ENCODE data around the gene SPC25. TPM values are rescaled to one million over a fixed set of nuclear protein-coding genes. Genes with fewer than 3 reads are reported as not detected.
A peak's percentile ranks its signal among the peaks of the same experiment; 100 is the strongest.
"Not testable (repeated sequence)": the region's sequence is repeated elsewhere in the genome, so short reads cannot be mapped to it uniquely, and the experiment has no call there.

Gene SPC25, protein sequence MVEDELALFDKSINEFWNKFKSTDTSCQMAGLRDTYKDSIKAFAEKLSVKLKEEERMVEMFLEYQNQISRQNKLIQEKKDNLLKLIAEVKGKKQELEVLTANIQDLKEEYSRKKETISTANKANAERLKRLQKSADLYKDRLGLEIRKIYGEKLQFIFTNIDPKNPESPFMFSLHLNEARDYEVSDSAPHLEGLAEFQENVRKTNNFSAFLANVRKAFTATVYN
- total RNA-seq (under 1 TPM in 1 of 2 donors, not detected in 1; 0.27 TPM), total RNA-seq (0.08 to 0.58 reads per million in 2 donors)

DNA sequence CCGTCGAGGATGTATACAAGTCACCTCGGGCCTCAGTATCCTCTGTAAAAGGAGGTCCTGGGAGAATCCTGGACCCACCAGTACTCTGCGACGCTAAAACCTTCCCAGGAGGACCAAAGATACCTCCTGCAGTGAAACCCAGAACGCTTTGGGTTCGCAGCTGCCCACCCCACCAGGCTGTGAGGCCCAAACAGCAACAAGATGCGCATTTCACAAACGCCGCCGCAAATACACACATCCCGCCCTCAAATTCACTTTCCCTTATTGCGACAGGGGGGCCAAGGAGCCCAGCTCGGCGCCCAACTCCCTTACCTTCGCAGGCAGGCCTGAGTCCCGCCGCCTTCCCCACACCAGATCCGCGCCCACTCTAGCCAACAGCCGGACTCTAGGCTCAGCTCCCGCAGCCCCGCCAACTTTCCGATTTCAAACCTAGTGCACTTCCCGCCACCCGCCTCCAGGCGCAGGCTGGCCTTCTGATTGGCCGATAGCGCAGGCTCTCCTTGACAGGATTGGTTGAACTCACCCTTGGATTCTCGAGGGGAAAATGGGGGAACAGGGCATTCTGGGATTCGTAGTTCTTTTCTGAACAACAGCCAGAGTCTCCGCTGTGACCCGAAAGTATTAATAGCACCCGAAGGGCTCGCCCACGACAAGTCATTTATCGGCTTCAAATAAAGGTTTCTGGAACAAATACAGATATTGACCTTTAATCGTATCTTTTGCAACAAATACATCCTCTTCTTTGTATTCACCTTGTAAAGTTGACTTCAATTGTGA, at the start of gene SPC25:
Gene SPC25 (minus strand): TSS at position 425 of the 777 bp plus-strand sequence. CDS start 911 bp downstream, outside the sequence.
- Mint-ChIP-seq H3K4me3 (peak within 1 kb of the TSS; percentile 100), H3K27me3 (no peaks in the 10 kb centered on the region), H3K27ac (peak within 1 kb of the TSS; percentile 83), H3K36me3 (ENCODE audit: low read depth) (peaks cover 2% of the 10 kb centered on the region), H3K4me1 (peaks cover 11% of the 10 kb centered on the region)
- peak; percentile 100 for ATAC-seq
- peak; percentile 72 to 82 (median 76) for DNase-seq
- H3K9me3 ChIP-seq (ENCODE audit: control insufficient read depth, low read length, poor library complexity, severe bottlenecking): no peaks in the 10 kb centered on the region

- H3K36me3 Mint-ChIP-seq (ENCODE audit: low read depth): no peaks in the 10 kb centered on the region
- H3K4me3 Mint-ChIP-seq: no peak overlapping the region
- no peak for DNase-seq
- no peaks in the 10 kb centered on the region for H3K9me3 ChIP-seq (ENCODE audit: control insufficient read depth, low read length, poor library complexity, severe bottlenecking)
- H3K27ac Mint-ChIP-seq: no peak overlapping the region
- H3K4me1 Mint-ChIP-seq: peaks cover 2% of the 10 kb centered on the region
- peaks cover 8% of the 10 kb centered on the region for H3K27me3 Mint-ChIP-seq
- no peak for ATAC-seq
Measured at GRCh38 chr2:168939918-168940317, 49.7 kb upstream of the SPC25 start.

DNA sequence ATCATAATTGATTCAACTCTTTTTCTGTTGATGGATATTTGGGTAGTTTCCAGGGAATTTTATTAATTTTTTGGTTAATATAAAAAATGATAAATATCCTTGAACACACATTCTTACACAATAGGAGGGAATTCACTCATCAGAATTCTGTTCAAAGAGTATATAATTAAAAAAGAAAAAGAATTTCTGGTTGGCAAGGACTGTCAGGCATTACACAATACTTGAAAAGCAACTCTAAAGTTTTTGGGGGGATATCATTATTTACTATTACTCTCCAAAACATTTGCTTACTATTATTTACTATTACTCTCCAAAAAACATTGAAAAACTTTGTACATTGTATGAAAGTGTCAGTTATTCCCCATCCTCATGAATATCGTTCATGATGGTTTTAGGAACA, 48.8 kb upstream of the SPC25 start:
- Mint-ChIP-seq H3K4me3 (no peak overlapping the region), H3K36me3 (ENCODE audit: low read depth) (no peaks in the 10 kb centered on the region), H3K27me3 (peaks cover 10% of the 10 kb centered on the region), H3K27ac (no peak overlapping the region), H3K4me1 (peaks cover 2% of the 10 kb centered on the region)
- no peak for DNase-seq
- no peaks in the 10 kb centered on the region for H3K9me3 ChIP-seq (ENCODE audit: control insufficient read depth, low read length, poor library complexity, severe bottlenecking)
- no peak for ATAC-seq

GRCh38 chr2:168935810-168936581, 45.8 kb upstream of the SPC25 start:
- ATAC-seq: no peak
- H3K9me3 ChIP-seq (ENCODE audit: control insufficient read depth, low read length, poor library complexity, severe bottlenecking): no peaks in the 10 kb centered on the region
- peaks cover 19% of the 10 kb centered on the region for H3K27me3 Mint-ChIP-seq
- H3K4me1 Mint-ChIP-seq: peaks cover 2% of the 10 kb centered on the region
- no peak for DNase-seq
- H3K27ac Mint-ChIP-seq: no peak overlapping the region
- no peaks in the 10 kb centered on the region for H3K36me3 Mint-ChIP-seq (ENCODE audit: low read depth)
- H3K4me3 Mint-ChIP-seq: no peak overlapping the region

DNA sequence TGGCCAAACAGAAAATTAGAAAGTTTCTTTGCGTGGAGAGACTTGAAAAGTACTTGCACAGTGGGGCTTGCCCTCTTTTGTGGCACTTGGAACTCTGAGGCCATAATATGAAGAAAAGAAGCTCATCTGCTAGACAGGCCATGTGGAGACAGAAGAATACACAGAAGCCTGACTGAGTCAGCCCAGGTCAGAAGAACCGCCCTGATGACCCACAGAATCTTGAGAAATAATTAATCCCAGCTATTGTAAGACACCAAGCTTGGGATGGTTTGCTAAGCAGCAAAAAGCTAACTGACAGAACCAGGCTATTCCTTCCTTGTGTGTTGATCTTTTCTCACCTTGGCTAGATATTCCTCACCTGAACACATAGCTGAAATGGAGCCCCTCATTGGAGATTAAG, 44.6 kb upstream of the SPC25 start:
- no peak overlapping the region for H3K27ac Mint-ChIP-seq
- no peak overlapping the region for H3K4me3 Mint-ChIP-seq
- H3K4me1 Mint-ChIP-seq: peaks cover 2% of the 10 kb centered on the region
- H3K36me3 Mint-ChIP-seq (ENCODE audit: low read depth): no peaks in the 10 kb centered on the region
- ATAC-seq (no peak), DNase-seq (no peak)
- H3K27me3 Mint-ChIP-seq: peaks cover 27% of the 10 kb centered on the region
- no peaks in the 10 kb centered on the region for H3K9me3 ChIP-seq (ENCODE audit: control insufficient read depth, low read length, poor library complexity, severe bottlenecking)

DNA sequence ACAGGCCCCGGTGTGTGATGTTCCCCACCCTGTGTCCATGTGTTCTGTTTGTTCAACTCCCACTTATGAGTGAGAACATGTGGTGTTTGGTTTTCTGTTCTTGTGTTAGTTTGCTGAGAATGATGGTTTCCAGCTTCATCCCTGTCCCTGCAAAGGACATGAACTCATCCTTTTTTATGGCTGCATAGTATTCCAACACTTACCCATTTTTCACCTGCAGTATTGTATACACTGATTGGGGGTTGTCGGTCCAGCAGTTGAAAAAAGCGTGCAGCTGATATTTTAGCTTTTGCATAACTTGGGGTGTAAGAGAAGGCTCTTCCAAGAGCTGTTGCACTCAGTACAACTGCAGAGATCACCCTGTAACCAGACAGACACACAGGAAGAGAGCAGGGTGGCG, 41.9 kb upstream of the SPC25 start:
- not testable (repeated sequence) for H3K9me3 ChIP-seq (ENCODE audit: control insufficient read depth, low read length, poor library complexity, severe bottlenecking); H3K4me3 Mint-ChIP-seq; H3K36me3 Mint-ChIP-seq (ENCODE audit: low read depth); H3K27ac Mint-ChIP-seq; H3K4me1 Mint-ChIP-seq; DNase-seq; ATAC-seq
- peaks cover 40% of the 10 kb centered on the region for H3K27me3 Mint-ChIP-seq

- peaks cover 4% of the 10 kb centered on the region for H3K36me3 Mint-ChIP-seq (ENCODE audit: low read depth)
- peaks cover 54% of the 10 kb centered on the region for H3K27me3 Mint-ChIP-seq
- no peak overlapping the region for H3K27ac Mint-ChIP-seq
- DNase-seq (no peak), ATAC-seq (no peak)
- H3K4me1 Mint-ChIP-seq: no peaks in the 10 kb centered on the region
- H3K4me3 Mint-ChIP-seq: no peak overlapping the region
- no peaks in the 10 kb centered on the region for H3K9me3 ChIP-seq (ENCODE audit: control insufficient read depth, low read length, poor library complexity, severe bottlenecking)
Measured at GRCh38 chr2:168930242-168930641, 40.0 kb upstream of the SPC25 start.

- Mint-ChIP-seq H3K4me1 (no peaks in the 10 kb centered on the region), H3K36me3 (ENCODE audit: low read depth) (peaks cover 4% of the 10 kb centered on the region), H3K4me3 (no peak overlapping the region), H3K27ac (no peak overlapping the region), H3K27me3 (peaks cover 53% of the 10 kb centered on the region)
- H3K9me3 ChIP-seq (ENCODE audit: control insufficient read depth, low read length, poor library complexity, severe bottlenecking): no peaks in the 10 kb centered on the region
- ATAC-seq (no peak), DNase-seq (no peak)
Measured at GRCh38 chr2:168929031-168929430, 38.8 kb upstream of the SPC25 start.

- Mint-ChIP-seq H3K36me3 (ENCODE audit: low read depth) (peaks cover 4% of the 10 kb centered on the region), H3K27ac (no peak overlapping the region), H3K4me1 (no peaks in the 10 kb centered on the region), H3K4me3 (no peak overlapping the region), H3K27me3 (peaks cover 57% of the 10 kb centered on the region)
- ATAC-seq: no peak
- no peaks in the 10 kb centered on the region for H3K9me3 ChIP-seq (ENCODE audit: control insufficient read depth, low read length, poor library complexity, severe bottlenecking)
- no peak for DNase-seq
Measured at GRCh38 chr2:168928113-168928831, 38.0 kb upstream of the SPC25 start.

DNA sequence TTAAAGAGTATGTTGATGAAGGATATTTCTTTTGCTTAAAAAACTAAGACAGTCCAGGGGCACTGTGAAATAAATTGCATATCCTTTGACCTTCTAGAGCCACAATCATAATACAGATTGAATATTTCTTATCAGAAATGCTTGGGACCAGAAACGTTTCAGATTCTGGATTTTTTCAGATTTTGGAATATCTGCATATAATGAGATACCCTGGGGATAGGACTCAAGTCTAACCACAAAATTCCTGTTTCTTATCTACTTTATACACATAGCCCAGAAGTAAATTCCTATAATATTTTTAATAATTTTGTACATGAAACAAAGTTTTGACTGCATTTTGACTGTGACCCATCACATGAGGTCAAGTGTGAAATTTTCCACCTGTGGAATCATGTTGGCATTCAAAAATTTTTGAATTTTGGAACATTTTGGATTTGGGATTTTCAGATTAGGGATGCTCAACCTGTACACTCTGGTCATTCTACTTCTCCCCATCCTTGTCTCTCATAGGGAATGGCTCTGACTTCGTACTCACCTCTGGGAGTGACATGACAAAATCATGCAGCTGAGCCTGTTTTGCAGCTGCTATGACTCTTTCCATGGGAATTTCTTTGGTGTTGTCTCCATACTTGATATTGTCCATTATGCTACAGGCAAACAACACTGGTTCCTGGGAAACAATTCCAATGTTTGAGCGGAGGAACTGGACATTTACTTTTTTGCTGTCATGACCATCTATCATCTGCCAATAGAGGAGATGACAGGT, 36.6 kb upstream of the SPC25 start:
- peaks cover 4% of the 10 kb centered on the region for H3K36me3 Mint-ChIP-seq (ENCODE audit: low read depth)
- no peak overlapping the region for H3K27ac Mint-ChIP-seq
- H3K4me1 Mint-ChIP-seq: no peaks in the 10 kb centered on the region
- H3K4me3 Mint-ChIP-seq: no peak overlapping the region
- DNase-seq (no peak), ATAC-seq (no peak)
- peaks cover 61% of the 10 kb centered on the region for H3K27me3 Mint-ChIP-seq
- H3K9me3 ChIP-seq (ENCODE audit: control insufficient read depth, low read length, poor library complexity, severe bottlenecking): no peaks in the 10 kb centered on the region

DNA sequence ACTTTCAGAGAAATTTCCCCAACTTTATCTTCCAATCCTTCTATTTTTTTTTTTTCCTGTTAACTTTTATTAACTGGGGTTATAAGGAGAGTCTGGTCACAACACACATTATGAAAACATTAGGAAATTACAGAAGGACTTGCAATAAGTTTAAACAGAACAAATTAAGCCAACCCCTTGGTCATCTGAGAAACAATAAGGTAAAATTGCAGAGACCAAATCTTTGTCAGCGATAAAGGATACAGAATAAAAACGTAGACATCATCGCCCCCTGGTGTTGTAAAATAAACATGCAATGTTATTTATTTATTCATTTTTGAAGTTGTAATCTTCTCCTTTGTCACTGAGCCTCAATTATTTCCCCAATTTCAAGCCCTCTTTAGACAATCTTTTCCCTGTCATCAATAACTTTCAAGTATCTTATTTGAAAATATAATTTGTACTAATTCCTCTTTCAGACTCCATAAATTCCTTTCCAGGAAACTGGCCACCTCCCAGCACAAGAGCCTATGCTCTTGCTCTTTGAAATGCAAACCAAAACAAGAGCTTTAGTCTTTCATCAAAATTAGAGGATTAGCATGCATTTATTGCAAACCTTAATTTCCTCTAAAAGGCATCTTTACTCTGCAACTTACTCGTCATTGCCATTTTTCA, 30.4 kb upstream of the SPC25 start:
- ATAC-seq (peak; percentile 28), DNase-seq (no peak)
- H3K27me3 Mint-ChIP-seq: peaks cover 29% of the 10 kb centered on the region
- no peak overlapping the region for H3K4me3 Mint-ChIP-seq
- H3K9me3 ChIP-seq (ENCODE audit: control insufficient read depth, low read length, poor library complexity, severe bottlenecking): no peaks in the 10 kb centered on the region
- H3K27ac Mint-ChIP-seq: no peak overlapping the region
- no peaks in the 10 kb centered on the region for H3K36me3 Mint-ChIP-seq (ENCODE audit: low read depth)
- H3K4me1 Mint-ChIP-seq: peaks cover 3% of the 10 kb centered on the region

DNA sequence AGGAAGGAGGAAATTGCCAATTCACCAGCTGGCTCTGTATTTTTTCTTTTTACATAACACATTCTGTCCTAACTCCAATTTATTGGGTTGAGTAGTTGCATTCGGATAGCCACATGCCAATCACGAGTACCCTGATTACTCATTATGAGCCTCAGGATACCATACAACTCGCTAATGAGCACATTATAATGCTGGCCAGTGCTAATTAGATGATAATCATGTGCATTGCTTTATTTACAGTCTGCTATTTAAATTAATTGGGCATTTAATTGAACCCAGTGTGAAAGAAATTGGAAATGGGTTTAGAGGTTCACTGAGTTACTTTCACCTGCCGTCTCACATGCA, 26.1 kb upstream of the SPC25 start:
- ATAC-seq (no peak), DNase-seq (no peak)
- no peak overlapping the region for H3K27ac Mint-ChIP-seq
- no peaks in the 10 kb centered on the region for H3K9me3 ChIP-seq (ENCODE audit: control insufficient read depth, low read length, poor library complexity, severe bottlenecking)
- no peak overlapping the region for H3K4me3 Mint-ChIP-seq
- peaks cover 5% of the 10 kb centered on the region for H3K4me1 Mint-ChIP-seq
- H3K27me3 Mint-ChIP-seq: peaks cover 21% of the 10 kb centered on the region
- H3K36me3 Mint-ChIP-seq (ENCODE audit: low read depth): peaks cover 4% of the 10 kb centered on the region

All from T-helper 17 cell (primary cell).